HEK293T (cell line): Measurements from ENCODE around the gene NRTN.
"Not testable (repeated sequence)": the region's sequence is repeated elsewhere in the genome, so short reads cannot be mapped to it uniquely, and the experiment has no call there.

Experiments
- CTCF ChIA-PET: fragments of 350-600 bp; formaldehyde crosslinking; extraction: SDS; loops from one replicate; lab custom pipeline; 2021; ENCODE audit warnings: antibody characterized with exemption, inconsistent platforms; lab: Yijun Ruan, JAX
- POLR2A ChIA-PET: fragments of 350-600 bp; formaldehyde crosslinking; extraction: SDS; loops from one replicate; lab custom pipeline; 2020; ENCODE audit warnings: antibody characterized with exemption, inconsistent platforms; lab: Yijun Ruan, JAX
- DNase-seq: peaks from one replicate; pipeline ENCODE4 v3.0.0; 2012; ENCODE audit warnings: mixed read lengths; ENCODE audit errors: extremely low spot score
- ARNT ChIP-seq: fragments of 450-650 bp; IDR thresholded peaks from 2 replicates; pipeline ENCODE4 v1.6.1; 2017; ENCODE audit warnings: mild to moderate bottlenecking
- BHLHE40 ChIP-seq: fragments of 450-650 bp; IDR thresholded peaks from 2 replicates; pipeline ENCODE4 v1.6.1; 2016; ENCODE audit warnings: mild to moderate bottlenecking, moderate library complexity, borderline replicate concordance
- CTBP1 ChIP-seq: fragments of 450-650 bp; IDR thresholded peaks from 2 replicates; pipeline ENCODE4 v1.6.1; 2016; ENCODE audit warnings: borderline replicate concordance
- ELF4 ChIP-seq: fragments of 450-650 bp; IDR thresholded peaks from 2 replicates; pipeline ENCODE4 v1.6.1; 2017; ENCODE audit warnings: antibody characterized with exemption
- FOXA1 ChIP-seq: fragments of 450-650 bp; IDR thresholded peaks from 2 replicates; pipeline ENCODE4 v1.6.1; 2016; ENCODE audit warnings: mild to moderate bottlenecking
- FOXK2 ChIP-seq: fragments of 450-650 bp; IDR thresholded peaks from 2 replicates; pipeline ENCODE4 v1.6.1; 2016; ENCODE audit warnings: mild to moderate bottlenecking
- FOXM1 ChIP-seq: fragments of 450-650 bp; IDR thresholded peaks from 2 replicates; pipeline ENCODE4 v1.6.1; 2017; ENCODE audit warnings: mild to moderate bottlenecking, borderline replicate concordance
- HDGF ChIP-seq: fragments of 450-650 bp; IDR thresholded peaks from 2 replicates; pipeline ENCODE4 v1.6.1; 2017; ENCODE audit warnings: antibody characterized with exemption, borderline replicate concordance
- L3MBTL2 ChIP-seq: fragments of 450-650 bp; conservative IDR thresholded peaks from 2 replicates; pipeline ENCODE4 v1.6.1; 2016; ENCODE audit warnings: mild to moderate bottlenecking
- LEF1 ChIP-seq: fragments of 450-650 bp; IDR thresholded peaks from 2 replicates; pipeline ENCODE4 v1.6.1; 2017; ENCODE audit warnings: mild to moderate bottlenecking, borderline replicate concordance
- NFRKB ChIP-seq: fragments of 450-650 bp; IDR thresholded peaks from 2 replicates; pipeline ENCODE4 v1.6.1; 2016; ENCODE audit warnings: mild to moderate bottlenecking, moderate library complexity
- PKNOX1 ChIP-seq: fragments of 450-650 bp; IDR thresholded peaks from 2 replicates; pipeline ENCODE4 v1.6.1; 2016
- SP1 ChIP-seq: fragments of 450-650 bp; IDR thresholded peaks from 2 replicates; pipeline ENCODE4 v1.6.1; 2017
- SUZ12 ChIP-seq: fragments of 450-650 bp; IDR thresholded peaks from 2 replicates; pipeline ENCODE4 v1.6.1; 2016; ENCODE audit warnings: mild to moderate bottlenecking
- TARDBP ChIP-seq: fragments of 450-650 bp; IDR thresholded peaks from 2 replicates; pipeline ENCODE4 v1.6.1; 2016
- ZNF384 ChIP-seq: fragments of 450-650 bp; IDR thresholded peaks from 2 replicates; pipeline ENCODE4 v1.6.1; 2016

NRTN gene

GRCh38 chr19:5843295-5843927 lies 38.5 kb downstream of the NRTN start:
- TF ChIP-seq NFRKB, result no peak
- no peak for TF ChIP-seq FOXA1
- TF ChIP-seq L3MBTL2, result no peak
- no peak for TF ChIP-seq FOXK2
- TF ChIP-seq SP1, result no peak
- TF ChIP-seq FOXM1, result no peak
- no peak for TF ChIP-seq BHLHE40
- TF ChIP-seq ZNF384, result no peak
- no peak for TF ChIP-seq HDGF
- TF ChIP-seq TARDBP, result no peak
- TF ChIP-seq PKNOX1, result no peak
- TF ChIP-seq SUZ12, result no peak
- TF ChIP-seq ELF4, result no peak
- no peak for TF ChIP-seq CTBP1
- TF ChIP-seq ARNT, result no peak
- no peak for TF ChIP-seq LEF1
- POLR2A ChIA-PET, result no interaction called here
- CTCF ChIA-PET, result interaction anchor here (0.6 kb wide), 1 partner anchor 137 kb away, joined by 7 read pairs; no protein-coding TSS in a partner anchor
- no peak for DNase-seq

- no peak for TF ChIP-seq FOXA1
- TF ChIP-seq SUZ12, result no peak
- no peak for TF ChIP-seq NFRKB
- TF ChIP-seq PKNOX1, result no peak
- no peak for TF ChIP-seq TARDBP
- no peak for TF ChIP-seq CTBP1
- TF ChIP-seq LEF1, result no peak
- no peak for TF ChIP-seq FOXK2
- TF ChIP-seq L3MBTL2, result no peak
- no peak for TF ChIP-seq BHLHE40
- no peak for TF ChIP-seq ZNF384
- no peak for TF ChIP-seq SP1
- no peak for TF ChIP-seq ARNT
- DNase-seq, result no peak
- ChIA-PET CTCF (no interaction called here), POLR2A (no interaction called here)
Measured at GRCh38 chr19:5844456-5845433, 39.9 kb downstream of the NRTN start.

DNA sequence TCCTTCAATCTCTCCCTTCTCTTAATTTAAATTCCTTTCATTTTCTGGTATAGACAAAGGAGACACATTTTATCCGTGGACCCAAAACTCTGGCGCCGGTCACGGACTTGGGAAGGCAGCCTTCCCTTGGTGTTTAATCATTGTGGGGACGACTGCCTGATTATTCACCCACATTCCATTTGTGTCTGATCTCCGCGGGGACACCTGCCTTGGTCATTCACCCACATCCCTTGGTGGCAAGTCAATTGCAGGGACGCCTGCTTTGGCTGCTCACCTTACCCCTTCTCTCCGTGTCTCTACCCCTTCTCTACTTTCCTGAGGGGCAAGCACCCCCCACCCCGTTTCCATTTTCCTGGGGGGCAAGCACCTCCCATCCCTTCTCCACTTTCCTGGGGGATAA lies 43.0 kb downstream of the NRTN start:
- CTCF ChIA-PET, DNase-seq, POLR2A ChIA-PET: not testable (repeated sequence)

GRCh38 chr19:5848621-5849020 lies 43.8 kb downstream of the NRTN start:
- POLR2A ChIA-PET, DNase-seq: not testable (repeated sequence)
- CTCF ChIA-PET, result interaction anchor here (0.7 kb wide), 1 partner anchor 16 kb away, joined by 3 read pairs; no protein-coding TSS in a partner anchor

GRCh38 chr19:5850189-5850588 lies 45.3 kb downstream of the NRTN start:
- ChIA-PET CTCF (no interaction called here), POLR2A (interaction anchor here (1.9 kb wide), 1 partner anchor 22 kb away, joined by 7 read pairs; no protein-coding TSS in a partner anchor)
- TF ChIP-seq TARDBP (no peak), FOXK2 (no peak), LEF1 (no peak), ZNF384 (no peak), SUZ12 (no peak), NFRKB (no peak), CTBP1 (no peak), SP1 (no peak)
- no peak for DNase-seq

- ChIA-PET CTCF (no interaction called here), POLR2A (interaction anchor here (1.9 kb wide), 1 partner anchor 23 kb away, joined by 7 read pairs; no protein-coding TSS in a partner anchor)
- no peak for DNase-seq
- TF ChIP-seq LEF1, result no peak
- no peak for TF ChIP-seq CTBP1
- TF ChIP-seq FOXM1, result no peak
- no peak for TF ChIP-seq NFRKB
- no peak for TF ChIP-seq L3MBTL2
- no peak for TF ChIP-seq BHLHE40
- TF ChIP-seq FOXA1, result no peak
- no peak for TF ChIP-seq SUZ12
- no peak for TF ChIP-seq ARNT
- no peak for TF ChIP-seq SP1
- TF ChIP-seq FOXK2, result no peak
Measured at GRCh38 chr19:5850743-5851293, 46.0 kb downstream of the NRTN start.

- CTCF ChIA-PET, result no interaction called here
- POLR2A ChIA-PET, result interaction anchor here (0.6 to 1.9 kb wide), 2 partner anchors 23 to 435 kb away, joined by 3 to 7 read pairs; no protein-coding TSS in a partner anchor
Measured at GRCh38 chr19:5851302-5851701, 46.4 kb downstream of the NRTN start, which contains the start of gene FUT3. Gene FUT3 (minus strand): TSS chr19:5851449.

GRCh38 chr19:5854121-5854520 lies 49.3 kb downstream of the NRTN start:
- POLR2A ChIA-PET, DNase-seq, CTCF ChIA-PET: not testable (repeated sequence)

More at GRCh38 chr19:5851302-5851701, 46.4 kb downstream of the NRTN start, which contains the start of gene FUT3:
- TF ChIP-seq ELF4 (no peak), NFRKB (no peak), PKNOX1 (no peak), SUZ12 (no peak), HDGF (no peak), TARDBP (no peak), L3MBTL2 (no peak)
- DNase-seq, result no peak

- CTCF ChIA-PET, DNase-seq: not testable (repeated sequence)
- POLR2A ChIA-PET, result interaction anchor here (1.9 kb wide), 1 partner anchor 27 kb away, joined by 4 read pairs; no protein-coding TSS in a partner anchor
Measured at GRCh38 chr19:5855151-5855550, 50.3 kb downstream of the NRTN start.
